Measurements from ENCODE around the gene AMY2A. TPM values are rescaled to one million over a fixed set of nuclear protein-coding genes. Genes with fewer than 3 reads are reported as not detected.
"Not testable (repeated sequence)": the region's sequence is repeated elsewhere in the genome, so short reads cannot be mapped to it uniquely, and the experiment has no call there.

Gene AMY2A
- total and polyA plus RNA-seq, 2 of the 8 experiments (the other 6 are each of a cell fraction or from before 2014, with no cell fraction given) = not detected

GRCh38 chr1:103576784-103577183, 40.4 kb upstream of the AMY2A start:
- H3K27ac ChIP-seq (ENCODE audit: low read depth, low read length); H4K5ac ChIP-seq (ENCODE audit: insufficient read length, low read depth, low read length); H3K9me3 ChIP-seq (ENCODE audit: insufficient read depth in 2 of 2, low read depth in 1 of 2, low read length in 1 of 2); H3K23ac ChIP-seq (ENCODE audit: insufficient read length); POLR2A ChIA-PET (ENCODE audit: partially characterized antibody); H2BK15ac ChIP-seq (ENCODE audit: low read length); H2AFZ ChIP-seq (ENCODE audit: low read length); H4K91ac ChIP-seq (replicated peaks; ENCODE audit: insufficient read length, low read length); CTCF ChIA-PET (ENCODE audit: partially characterized antibody); H3K79me2 ChIP-seq (ENCODE audit: control insufficient read depth in 1 of 2, insufficient read depth in 2 of 2, low read length in 2 of 2); H3K18ac ChIP-seq (ENCODE audit: extremely low read depth, low read length); H2AK5ac ChIP-seq (ENCODE audit: low read depth, low read length); DNase-seq (ENCODE audit: low read depth in 1 of 2, low spot score in 2 of 2); H3K79me1 ChIP-seq (ENCODE audit: low read depth, low read length); H2BK120ac ChIP-seq (replicated peaks; ENCODE audit: low read depth, low read length); FAIRE-seq; H3K4me3 ChIP-seq (ENCODE audit: extremely low read depth in 1 of 4, insufficient read depth in 2 of 4, low read depth in 3 of 4, low read length in 4 of 4); H3K36me3 ChIP-seq (ENCODE audit: control insufficient read depth in 2 of 4, insufficient read depth in 4 of 4, low read length in 3 of 4); H3K14ac ChIP-seq (ENCODE audit: insufficient read length); H3K9ac ChIP-seq (replicated peaks in 1 of 4; ENCODE audit: extremely low read depth in 1 of 4, low read depth in 3 of 4, low read length in 3 of 4); H4K20me1 ChIP-seq (replicated peaks in 1 of 2; ENCODE audit: control insufficient read depth in 1 of 2, insufficient read depth in 2 of 2, low read length in 2 of 2); H3K4me2 ChIP-seq (ENCODE audit: insufficient read depth in 1 of 2, low read depth in 2 of 2, low read length in 2 of 2); H4K8ac ChIP-seq (ENCODE audit: extremely low read depth, insufficient read depth, low read length); H2BK5ac ChIP-seq (ENCODE audit: low read depth, low read length); H3K4ac ChIP-seq (replicated peaks; ENCODE audit: insufficient read length, low read depth, low read length); H2BK12ac ChIP-seq (ENCODE audit: low read depth, low read length); H3K23me2 ChIP-seq (ENCODE audit: low read depth, low read length); H3K4me1 ChIP-seq (replicated peaks in 1 of 4; ENCODE audit: control insufficient read depth in 3 of 4, insufficient read depth in 4 of 4, low read length in 3 of 4); H3K27me3 ChIP-seq (replicated peaks in 1 of 4; ENCODE audit: control insufficient read depth in 3 of 4, extremely low read depth in 1 of 4, insufficient read depth in 3 of 4, low read length in 3 of 4); H3K56ac ChIP-seq (replicated peaks; ENCODE audit: insufficient read length, low read depth, low read length); H2BK20ac ChIP-seq (ENCODE audit: low read length): not testable (repeated sequence)
- WGBS, 2 experiments (ENCODE audit: extremely low coverage in 1 of 2, insufficient coverage in 1 of 2, insufficient read length in 1 of 2, insufficient replicate concordance in 2 of 2, low coverage in 1 of 2, low lambda C conversion rate in 2 of 2, missing lambda C conversion rate in 1 of 2) = 91% methylated on average over 3 of the region's 5 CpGs; no CpG with 5 or more reads in 1 of the 2 experiments

Measured in H1 (cell line).